GM18526 (cell line): ENCODE results near the gene TMEM135.

Experiments used
- POLR2A ChIP-seq: IDR thresholded peaks from 3 replicates; pipeline ENCODE4 v1.6.1; 2011; ENCODE audit not compliant: insufficient read length; ENCODE audit errors: extremely low read depth

TMEM135 gene

DNA sequence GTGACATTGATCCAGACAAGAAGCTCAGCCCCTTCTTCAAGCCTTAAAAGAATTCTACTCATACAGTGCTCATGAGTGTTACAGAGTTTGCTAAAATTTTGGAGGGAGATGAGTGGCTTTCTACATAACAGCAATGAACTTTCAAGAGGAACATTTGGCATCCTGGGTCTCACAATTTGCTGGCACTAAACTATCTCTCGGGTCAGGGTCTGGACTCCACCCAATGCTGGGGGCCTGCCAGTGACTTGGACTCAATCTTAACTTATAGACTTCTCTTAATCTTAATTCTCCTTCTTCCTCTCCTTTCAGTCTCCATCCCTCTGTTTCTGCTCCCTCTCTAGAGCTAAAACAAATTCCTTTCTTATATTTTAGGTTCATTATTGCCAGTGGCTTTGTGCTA, 317.9 kb downstream of the TMEM135 start:
- no peak for TF ChIP-seq POLR2A

DNA sequence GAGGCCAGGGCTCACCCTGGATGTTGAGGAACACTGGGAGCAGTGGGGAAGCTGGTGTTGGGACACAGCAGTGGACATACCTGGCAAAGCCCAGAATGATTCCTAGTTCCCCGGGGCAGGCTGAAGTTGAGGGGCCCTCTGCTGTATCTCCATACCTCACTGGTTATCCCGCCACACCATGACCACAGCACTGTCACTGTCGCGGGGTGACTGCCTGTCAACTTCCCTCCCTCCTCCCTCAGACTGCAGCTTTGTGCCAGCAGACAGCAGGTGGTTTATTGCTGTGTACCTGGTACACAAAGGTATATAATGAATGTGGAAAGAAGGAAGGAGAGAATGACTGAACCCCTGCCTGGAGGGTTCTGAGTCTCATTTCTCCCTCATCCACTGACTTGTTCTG, 318.7 kb downstream of the TMEM135 start:
- no peak for TF ChIP-seq POLR2A

DNA sequence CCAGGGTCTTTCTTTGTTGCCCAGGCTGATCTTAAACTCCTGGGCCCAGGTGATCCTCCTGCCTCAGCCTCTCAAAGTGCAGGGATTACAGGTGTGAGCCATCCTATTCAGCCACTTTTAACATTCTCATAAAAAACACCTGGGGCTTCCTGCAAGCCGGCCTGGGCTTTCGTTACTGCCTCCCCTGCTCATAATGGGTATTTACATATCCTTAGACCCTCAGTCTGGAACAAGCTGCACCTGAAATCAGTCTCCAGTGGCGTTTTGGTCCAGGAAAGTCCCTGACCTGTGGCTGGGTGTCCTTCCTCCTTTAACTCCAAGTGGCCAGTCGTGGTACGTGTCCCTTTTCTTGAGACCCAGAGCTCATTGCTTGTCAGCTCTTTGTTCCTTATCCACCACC, 320.7 kb downstream of the TMEM135 start:
- TF ChIP-seq POLR2A = no peak

DNA sequence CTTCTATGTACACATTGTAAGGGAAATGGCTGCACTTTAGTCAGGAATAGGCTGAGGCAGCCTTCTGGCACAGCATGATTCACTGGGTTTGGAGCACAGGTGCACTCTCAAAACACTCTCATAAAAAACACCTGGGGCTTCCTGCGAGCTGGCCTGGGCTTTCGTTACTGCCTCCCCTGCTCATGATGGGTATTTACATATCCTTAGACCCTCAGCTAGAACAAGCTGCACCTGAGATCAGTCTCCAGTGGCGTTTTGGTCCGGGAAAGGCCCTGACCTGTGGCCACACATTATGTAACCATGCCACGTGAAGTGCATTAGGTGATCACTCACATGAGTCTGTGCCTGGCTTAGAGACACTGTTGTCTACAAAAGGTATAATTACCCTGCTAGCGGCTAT, 321.7 kb downstream of the TMEM135 start:
- no peak for TF ChIP-seq POLR2A

DNA sequence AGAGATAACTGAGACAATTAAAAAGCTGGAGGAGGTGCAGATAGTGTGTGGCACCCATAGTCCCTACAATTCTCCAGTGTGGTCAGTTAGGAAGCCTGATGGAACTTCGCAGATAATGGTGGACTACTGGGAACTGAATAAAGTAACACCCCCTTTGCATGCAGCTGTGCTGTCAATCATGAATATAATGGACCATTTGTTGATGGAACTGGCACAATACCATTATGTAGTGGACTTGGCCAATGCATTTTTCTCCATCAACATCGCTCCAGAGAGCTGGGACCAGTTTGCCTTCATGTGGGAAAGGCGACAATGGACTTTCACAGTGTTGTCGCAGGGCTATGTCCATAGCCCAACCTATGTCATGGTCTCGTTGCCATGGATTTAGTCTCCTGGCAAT, 324.2 kb downstream of the TMEM135 start:
- TF ChIP-seq POLR2A = no peak

DNA sequence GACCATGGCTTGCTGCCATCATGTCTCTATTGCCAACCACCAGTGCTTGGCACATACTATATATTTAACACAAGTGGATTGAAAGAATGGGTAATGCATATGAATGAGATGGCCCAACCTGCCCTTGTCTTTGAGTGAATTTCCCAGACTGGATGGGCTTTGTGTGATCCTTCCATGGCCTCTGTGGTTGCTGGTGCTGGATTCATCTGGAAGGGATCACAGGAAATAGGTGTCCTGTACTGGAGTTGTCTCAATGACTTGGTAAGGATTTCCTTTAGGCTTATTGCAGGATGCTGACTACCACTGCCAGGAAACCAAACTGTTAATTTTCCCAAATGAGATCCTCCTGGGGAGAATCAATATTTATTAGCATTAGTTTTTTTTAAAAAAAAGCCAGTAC, 328.6 kb downstream of the TMEM135 start:
- TF ChIP-seq POLR2A = no peak

DNA sequence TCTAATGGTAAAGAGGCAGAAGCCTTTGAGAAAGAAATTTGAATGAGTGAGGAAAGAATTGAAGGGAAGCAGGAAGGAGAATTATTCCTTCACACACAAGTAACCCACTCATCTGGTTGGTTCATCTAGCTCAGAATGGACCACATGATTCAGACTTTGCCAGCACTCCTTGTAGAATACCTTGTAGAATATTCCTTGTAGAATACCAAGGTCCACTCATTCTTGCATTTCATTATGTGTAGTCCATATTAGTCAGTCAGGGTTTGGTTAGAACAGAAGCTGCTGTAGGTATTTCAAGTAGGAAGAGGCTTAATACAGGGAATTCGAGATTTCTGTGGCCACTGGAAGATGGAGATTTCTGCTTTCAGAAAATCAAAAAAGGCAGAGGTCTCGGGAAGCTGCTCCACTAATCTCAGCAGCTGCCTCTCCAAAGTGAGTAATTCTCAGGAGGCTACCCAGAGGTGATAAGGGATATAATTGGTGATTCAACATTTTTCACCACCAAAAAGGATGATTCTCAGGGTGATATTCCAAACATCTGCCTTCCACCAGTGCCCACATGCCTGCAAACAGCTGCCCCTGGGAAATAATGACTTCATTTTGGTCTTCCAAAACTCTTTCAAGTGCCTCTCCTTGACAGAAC, 329.1 kb downstream of the TMEM135 start:
- TF ChIP-seq POLR2A = no peak

DNA sequence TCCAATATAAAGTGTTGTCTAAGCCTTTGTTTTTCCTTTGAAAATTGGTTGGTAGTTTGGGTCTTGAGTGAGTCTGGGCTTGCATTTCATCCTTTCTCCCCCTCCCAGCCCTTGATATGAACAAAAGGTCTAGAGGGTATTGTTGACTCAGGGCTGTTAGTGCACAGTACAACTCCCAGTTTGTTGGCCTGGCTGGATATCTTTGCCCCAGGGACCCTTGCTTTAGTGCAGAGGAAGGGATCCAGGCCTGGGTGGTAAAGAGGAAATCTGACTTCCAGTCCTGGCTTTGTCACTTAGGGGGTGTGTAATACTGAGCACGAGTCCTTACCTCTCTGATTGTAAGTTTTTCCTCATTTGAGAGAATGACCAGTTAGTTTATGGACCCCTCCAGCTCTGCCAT, 330.4 kb downstream of the TMEM135 start:
- TF ChIP-seq POLR2A = no peak

DNA sequence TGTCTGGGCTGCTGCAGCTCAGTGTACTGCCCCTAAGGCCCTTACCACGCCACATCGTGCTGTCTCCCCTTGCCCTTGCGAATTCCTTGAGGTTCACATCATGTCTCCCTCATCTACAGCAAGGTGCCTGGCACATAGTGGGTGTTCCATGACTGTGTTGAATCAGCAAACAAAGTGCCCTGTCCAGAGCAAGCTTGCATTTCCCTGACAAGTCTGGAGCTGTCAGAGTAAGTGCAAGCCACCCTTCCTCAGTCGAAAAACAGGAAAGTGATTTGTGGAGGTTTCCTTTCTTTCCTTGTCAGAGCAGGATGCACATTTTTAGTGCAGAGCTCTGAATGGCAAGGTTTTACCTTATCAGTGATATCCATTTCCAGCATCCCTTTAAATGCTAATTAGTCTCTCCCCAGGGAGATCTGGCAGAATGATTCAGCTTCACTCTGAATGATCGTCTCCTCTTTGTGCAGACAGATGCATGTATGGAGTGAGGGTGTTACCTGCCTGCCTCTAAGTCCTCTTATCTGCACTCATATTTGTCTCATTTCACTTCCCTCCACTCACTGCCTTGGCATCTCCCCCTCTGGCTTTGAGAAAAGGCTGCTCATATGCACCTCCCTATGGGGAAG, 331.2 kb downstream of the TMEM135 start:
- no peak for TF ChIP-seq POLR2A

DNA sequence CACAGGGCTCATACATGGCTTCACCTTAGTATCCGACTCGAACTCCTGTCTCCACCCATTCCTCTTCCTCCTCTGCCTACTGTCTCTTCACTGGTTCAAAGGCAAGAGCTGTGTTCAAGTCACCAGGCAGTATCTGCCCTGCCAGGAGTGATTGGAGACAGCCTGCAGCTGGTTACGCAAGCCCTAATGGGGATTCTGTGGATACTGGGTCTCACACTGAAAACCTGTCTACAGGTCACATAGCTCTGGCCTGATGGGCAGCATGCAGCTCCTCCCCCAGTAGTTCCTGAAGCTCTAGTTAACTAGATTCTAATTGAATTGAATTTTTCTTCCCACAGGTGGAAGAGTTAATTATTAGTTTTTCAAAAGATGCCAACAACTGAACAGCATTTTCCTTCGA, 332.2 kb downstream of the TMEM135 start:
- TF ChIP-seq POLR2A = no peak

DNA sequence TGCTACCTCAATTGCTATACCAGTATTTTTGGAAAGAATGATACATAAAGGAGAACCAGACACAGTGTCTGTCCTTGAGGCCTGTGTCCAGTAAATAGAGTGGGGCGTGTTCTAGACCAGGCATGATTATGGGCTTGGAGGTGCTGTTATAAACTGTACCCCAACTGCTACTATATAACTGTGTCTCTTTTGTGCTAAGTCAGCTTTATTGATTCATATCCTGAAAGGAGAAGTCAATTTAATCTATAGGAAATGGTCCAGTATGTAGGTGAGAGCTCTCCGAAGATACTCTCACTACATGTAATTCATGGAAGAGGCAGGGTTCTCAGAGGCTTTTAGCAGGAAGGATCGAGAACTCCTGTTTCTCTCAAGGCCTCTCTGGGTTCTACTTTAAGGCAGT, 334.3 kb downstream of the TMEM135 start:
- TF ChIP-seq POLR2A = no peak
